Breast epithelium (tissue), 4 donors: ENCODE results near the gene RAPGEF1. TPM values are rescaled to one million over a fixed set of nuclear protein-coding genes. Genes with fewer than 3 reads are reported as not detected.
A peak's percentile ranks its signal among the peaks of the same experiment; 100 is the strongest.

Experiments
- DNase-seq, 2 donors: peaks; one replicate each; pipeline ENCODE4 v3.0.0-alpha.2; 2019; ENCODE audit warnings: low spot score in 2 of 2
- H3K27ac ChIP-seq, 2 donors: fragments of 200-600 bp; sonication (generic) in 1 of 2; one replicate each; pipeline ENCODE4 v1.5.1; 2016 to 2019; ENCODE audit warnings: mild to moderate bottlenecking in 1 of 2
- H3K27me3 ChIP-seq, 2 donors: fragments of 200-600 bp; sonication (generic) in 1 of 2; one replicate each; pipeline versions ENCODE4 v1.5.1 to v1.6.0; 2017 to 2019; ENCODE audit warnings: control low read depth in 1 of 2, mild to moderate bottlenecking in 1 of 2
- H3K36me3 ChIP-seq: fragments of 200-600 bp; one replicate; pipeline ENCODE4 v1.5.1; 2019
- H3K4me1 ChIP-seq, 2 donors: fragments of 200-600 bp; sonication (generic); one replicate each; pipeline ENCODE4 v1.5.1; 2016 to 2019; ENCODE audit warnings: control low read depth in 1 of 2
- H3K4me3 ChIP-seq, 3 donors: fragments of 200-600 bp; sonication (generic); 1 replicate in 2 of 3; 2 replicates in 1 of 3; pipeline ENCODE4 v1.5.1; 2016 to 2019; ENCODE audit warnings: mild to moderate bottlenecking in 3 of 3, moderate library complexity in 2 of 3
- H3K9me3 ChIP-seq, 2 donors: fragments of 200-600 bp; sonication (generic) in 1 of 2; one replicate each; pipeline ENCODE4 v1.5.1; 2016 to 2019; ENCODE audit warnings: control low read depth in 1 of 2
- CTCF ChIP-seq, 3 donors: fragments of 450-650 bp; IDR thresholded peaks; one replicate each; pipeline ENCODE4 v1.5.1; 2016 to 2017; ENCODE audit warnings: antibody characterized with exemption in 3 of 3, mild to moderate bottlenecking in 3 of 3, moderate library complexity in 3 of 3
- POLR2A ChIP-seq: fragments of 450-650 bp; IDR thresholded peaks from one replicate; pipeline ENCODE4 v1.6.1; 2016; ENCODE audit warnings: antibody characterized with exemption, mild to moderate bottlenecking, moderate library complexity
- POLR2AphosphoS5 ChIP-seq, 3 donors: sonication (generic); formaldehyde crosslinking; IDR thresholded peaks; one replicate each; pipeline ENCODE4 v1.6.1; 2017; ENCODE audit warnings: antibody characterized with exemption in 3 of 3
- intact Hi-C: fragments of 100-400 bp; cut with DNase I; formaldehyde crosslinking; loops from one replicate; pipeline ENCODE4 v1.15.1; 2023; ENCODE audit warnings: low total_unique reads
- total RNA-seq, 3 donors: library from RNA; depleted of rRNA; stranded (reverse); fragments of >200 nt; gene quantifications; one replicate each; pipeline ENCODE4 v1.1.0, GENCODE V29; 2016

The RAPGEF1 gene
- total RNA-seq, 3 donors from 2014 or later = 35.3 to 38.0 (median 37.3) TPM

- Histone ChIP-seq H3K4me1 (no peaks in the 10 kb centered on the region), H3K36me3 (no peaks in the 10 kb centered on the region), H3K27ac (no peak overlapping the region), H3K9me3 (no peaks in the 10 kb centered on the region), H3K27me3 (peaks cover 0 to 11% of the 10 kb centered on the region in 2 donors), H3K4me3 (no peak overlapping the region)
- TF ChIP-seq CTCF (IDR thresholded peaks at IDR 0.05) (no peak), POLR2AphosphoS5 (IDR thresholded peaks at IDR 0.05) (no peak), POLR2A (no peak)
- no peak for DNase-seq
- intact Hi-C loops = no loop called here
Measured at GRCh38 chr9:131772940-131773339, 33.1 kb upstream of the RAPGEF1 start.

GRCh38 chr9:131771646-131772045 is 31.8 kb upstream of the RAPGEF1 start:
- intact Hi-C loops = no loop called here
- Histone ChIP-seq H3K4me3 (no peak overlapping the region), H3K27ac (no peak overlapping the region), H3K36me3 (no peaks in the 10 kb centered on the region), H3K4me1 (no peaks in the 10 kb centered on the region), H3K27me3 (peaks cover 0 to 11% of the 10 kb centered on the region in 2 donors), H3K9me3 (no peaks in the 10 kb centered on the region)
- no peak for TF ChIP-seq POLR2A
- no peak for DNase-seq

GRCh38 chr9:131769361-131769760 is 29.5 kb upstream of the RAPGEF1 start:
- TF ChIP-seq CTCF (IDR thresholded peaks at IDR 0.05) (no peak), POLR2AphosphoS5 (IDR thresholded peaks at IDR 0.05) (no peak), POLR2A (no peak)
- Histone ChIP-seq H3K27me3 (peaks cover 0 to 21% of the 10 kb centered on the region in 2 donors), H3K4me1 (no peaks in the 10 kb centered on the region), H3K9me3 (no peaks in the 10 kb centered on the region), H3K27ac (no peak overlapping the region), H3K4me3 (no peak overlapping the region), H3K36me3 (no peaks in the 10 kb centered on the region)
- intact Hi-C loops = no loop called here
- DNase-seq = no peak

GRCh38 chr9:131764568-131764967 is 24.7 kb upstream of the RAPGEF1 start:
- no peaks in the 10 kb centered on the region for H3K36me3 ChIP-seq
- H3K27me3 ChIP-seq = peaks cover 0 to 18% of the 10 kb centered on the region in 2 donors
- no peak for DNase-seq
- no peak overlapping the region for H3K4me3 ChIP-seq
- no peaks in the 10 kb centered on the region for H3K4me1 ChIP-seq
- H3K27ac ChIP-seq = no peak overlapping the region
- no peak for TF ChIP-seq POLR2A
- no peak for TF ChIP-seq CTCF (IDR thresholded peaks at IDR 0.05)
- TF ChIP-seq POLR2AphosphoS5 (IDR thresholded peaks at IDR 0.05) = no peak
- intact Hi-C loops = no loop called here
- no peaks in the 10 kb centered on the region for H3K9me3 ChIP-seq

- intact Hi-C loops = no loop called here
- peak; percentile 47 to 77 for DNase-seq
- Histone ChIP-seq H3K27me3 (peaks cover 0 to 18% of the 10 kb centered on the region in 2 donors), H3K4me3 (peak overlapping the region in 1 of 3 donors; percentile 32), H3K9me3 (no peaks in the 10 kb centered on the region), H3K4me1 (no peaks in the 10 kb centered on the region), H3K27ac (no peak overlapping the region), H3K36me3 (no peaks in the 10 kb centered on the region)
- TF ChIP-seq CTCF (IDR thresholded peaks at IDR 0.05) (peak; percentile 77 to 94 (median 91)), POLR2A (no peak), POLR2AphosphoS5 (IDR thresholded peaks at IDR 0.05) (no peak)
Measured at GRCh38 chr9:131762356-131762932, 22.6 kb upstream of the RAPGEF1 start.
